Stomach (tissue), 4 donors: Measurements from ENCODE around the gene G6PD.

Experiments used
- CTCF ChIP-seq, 7 experiments: fragments of 450-650 bp in 4 of 7; fragments of 200-600 bp in 3 of 7; sonication (generic) in 3 of 7; IDR thresholded peaks; one replicate each; pipeline ENCODE4 v1.5.1; 2016 to 2019; ENCODE audit warnings: antibody characterized with exemption in 7 of 7, control low read depth in 2 of 7, mild to moderate bottlenecking in 1 of 7
- POLR2A ChIP-seq, 4 donors: fragments of 450-650 bp; IDR thresholded peaks; one replicate each; pipeline ENCODE4 v1.6.1; 2016; ENCODE audit warnings: antibody characterized with exemption in 4 of 4, control low read depth in 2 of 4, mild to moderate bottlenecking in 1 of 4, moderate library complexity in 1 of 4
- POLR2AphosphoS5 ChIP-seq, 3 donors: sonication (generic); formaldehyde crosslinking; IDR thresholded peaks; one replicate each; pipeline ENCODE4 v1.6.1; 2016; ENCODE audit warnings: antibody characterized with exemption in 3 of 3

GRCh38 chrX:154502098-154502497 is 44.5 kb downstream of the G6PD start:
- no peak for TF ChIP-seq CTCF (IDR thresholded peaks at IDR 0.05)
- no peak for TF ChIP-seq POLR2A (IDR thresholded peaks at IDR 0.05)
- TF ChIP-seq POLR2AphosphoS5 (IDR thresholded peaks at IDR 0.05), result no peak
